NCI-H1436 treated with DMSO at 0.1 percent for 48 hours (cell line): ENCODE measurements around the gene LLGL1.

Source experiments
- DNase-seq: peaks from one replicate; lab custom pipeline; 2025; lab: John Stamatoyannopoulos, UW

The LLGL1 gene

GRCh38 chr17:18225121-18225641, at the start of gene LLGL1:
LLGL1 (plus strand) TSS chr17:18225635; CDS start chr17:18225683, 48 bp downstream.
- peak; percentile 78 for DNase-seq

GRCh38 chr17:18176176-18176575, 49.3 kb upstream of the LLGL1 start:
- DNase-seq: no peak

GRCh38 chr17:18177133-18177532, 48.3 kb upstream of the LLGL1 start:
- no peak for DNase-seq

- no peak for DNase-seq
Measured at GRCh38 chr17:18177722-18178121, 47.7 kb upstream of the LLGL1 start.

- DNase-seq: no peak
Measured at GRCh38 chr17:18179196-18179595, 46.2 kb upstream of the LLGL1 start.

- no peak for DNase-seq
Measured at GRCh38 chr17:18179804-18180203, 45.6 kb upstream of the LLGL1 start.

- DNase-seq: no peak
Measured at GRCh38 chr17:18181358-18181757, 44.1 kb upstream of the LLGL1 start.

- no peak for DNase-seq
Measured at GRCh38 chr17:18182110-18182977, 43.1 kb upstream of the LLGL1 start.

- peak; percentile 76 for DNase-seq
Measured at GRCh38 chr17:18182978-18183333, 42.5 kb upstream of the LLGL1 start.

- peak; percentile 99 for DNase-seq
Measured at GRCh38 chr17:18183334-18184142, 41.9 kb upstream of the LLGL1 start, which contains the start of gene ALKBH5. ALKBH5 (plus strand) TSS chr17:18183828; CDS start chr17:18184244, 416 bp downstream.

GRCh38 chr17:18184143-18185031, 41.0 kb upstream of the LLGL1 start:
- DNase-seq: no peak

GRCh38 chr17:18185391-18185790, 40.0 kb upstream of the LLGL1 start:
- DNase-seq: no peak

GRCh38 chr17:18185832-18186626, 39.4 kb upstream of the LLGL1 start:
- no peak for DNase-seq

- DNase-seq: no peak
Measured at GRCh38 chr17:18186627-18186982, 38.8 kb upstream of the LLGL1 start.

GRCh38 chr17:18187226-18187625, 38.2 kb upstream of the LLGL1 start:
- no peak for DNase-seq

GRCh38 chr17:18187821-18188761, 37.3 kb upstream of the LLGL1 start:
- no peak for DNase-seq

- no peak for DNase-seq
Measured at GRCh38 chr17:18190628-18191235, 34.7 kb upstream of the LLGL1 start.

- DNase-seq: no peak
Measured at GRCh38 chr17:18191236-18191667, 34.2 kb upstream of the LLGL1 start.

- no peak for DNase-seq
Measured at GRCh38 chr17:18191967-18192366, 33.5 kb upstream of the LLGL1 start.
